Measurements from ENCODE around the gene PGBD5. TPM values are rescaled to one million over a fixed set of nuclear protein-coding genes. Genes with fewer than 3 reads are reported as not detected.

PGBD5 gene
- total and polyA plus RNA-seq, 2 of the 13 experiments (the other 11 are each of a cell fraction or from before 2014, with no cell fraction given): 0.04 to 0.13 TPM

DNA sequence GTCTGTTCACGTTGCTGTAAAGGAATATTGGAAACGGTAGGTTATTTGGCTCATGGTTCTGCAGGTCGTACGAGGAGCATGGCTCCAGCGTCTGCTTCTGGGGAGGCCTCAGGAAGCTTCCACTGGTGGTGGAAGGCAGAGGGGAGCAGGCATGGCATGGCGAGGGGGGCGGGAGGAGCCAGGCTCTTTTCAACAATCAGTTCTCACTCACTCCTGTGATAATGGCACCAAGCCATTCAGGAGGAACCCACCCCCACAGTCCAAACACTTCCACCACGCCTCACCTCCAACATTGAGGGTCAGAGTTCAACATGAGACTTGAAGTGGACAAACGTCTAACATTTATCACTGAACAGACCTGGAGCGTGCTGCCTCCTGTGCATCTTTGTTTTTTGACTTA lies 141.2 kb downstream of the PGBD5 start:
- ChIA-PET POLR2A (no interaction called here), CTCF (ENCODE audit: low intra/inter-chr PET ratio, low total read pairs) (no interaction called here)
- intact Hi-C loops (cut with micrococcal nuclease; ENCODE audit: unreplicated experiment): no loop called here
- no peak for ATAC-seq
- BruUV-seq (replicated peaks): no TSS peak
- no peak overlapping the region for H3K9ac ChIP-seq (ENCODE audit: insufficient read depth, low read depth, low read length)
- H3K27me3 ChIP-seq (ENCODE audit: control insufficient read depth in 1 of 2, insufficient read depth in 2 of 2, low read length in 2 of 2): 0 out of 5 replicates have a peak, but pooled peaks cover 0 to 1% of the 10 kb centered on the region in 2 experiments
- H3K27ac ChIP-seq (ENCODE audit: extremely low read length, insufficient read depth, low read length): no peak overlapping the region
- H4K20me1 ChIP-seq (ENCODE audit: insufficient read depth, low read length): no peaks in the 10 kb centered on the region
- TF ChIP-seq, protein P1, sequence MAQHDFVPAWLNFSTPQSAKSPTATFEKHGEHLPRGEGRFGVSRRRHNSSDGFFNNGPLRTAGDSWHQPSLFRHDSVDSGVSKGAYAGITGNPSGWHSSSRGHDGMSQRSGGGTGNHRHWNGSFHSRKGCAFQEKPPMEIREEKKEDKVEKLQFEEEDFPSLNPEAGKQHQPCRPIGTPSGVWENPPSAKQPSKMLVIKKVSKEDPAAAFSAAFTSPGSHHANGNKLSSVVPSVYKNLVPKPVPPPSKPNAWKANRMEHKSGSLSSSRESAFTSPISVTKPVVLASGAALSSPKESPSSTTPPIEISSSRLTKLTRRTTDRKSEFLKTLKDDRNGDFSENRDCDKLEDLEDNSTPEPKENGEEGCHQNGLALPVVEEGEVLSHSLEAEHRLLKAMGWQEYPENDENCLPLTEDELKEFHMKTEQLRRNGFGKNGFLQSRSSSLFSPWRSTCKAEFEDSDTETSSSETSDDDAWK (CRISPR knock-in tag; IDR thresholded peaks at IDR 0.05): no peak
- TF ChIP-seq NR2C2 (CRISPR knock-in tag; IDR thresholded peaks at IDR 0.05; ENCODE audit: borderline replicate concordance) (0 out of 2 replicates have a peak, but pooled peaks have one; percentile 42), ARID3A (IDR thresholded peaks at IDR 0.05; ENCODE audit: low read depth, low read length) (no peak), ZFX (CRISPR knock-in tag; IDR thresholded peaks at IDR 0.05; ENCODE audit: low read depth) (no peak), ZFY (CRISPR knock-in tag; IDR thresholded peaks at IDR 0.05) (no peak), ZNF777 (CRISPR knock-in tag; IDR thresholded peaks at IDR 0.05) (peak; percentile 70; the same call in 1 of the 2 replicates), HDAC2 (CRISPR knock-in tag; IDR thresholded peaks at IDR 0.05) (no peak), GATAD2A (CRISPR knock-in tag; IDR thresholded peaks at IDR 0.05) (no peak), GABPB1 (CRISPR knock-in tag; IDR thresholded peaks at IDR 0.05) (no peak), ZNF773 (CRISPR knock-in tag; IDR thresholded peaks at IDR 0.05; ENCODE audit: borderline replicate concordance) (no peak), NR2F2 (IDR thresholded peaks at IDR 0.05; ENCODE audit: borderline replicate concordance, low read depth) (no peak), DZIP1 (CRISPR knock-in tag; IDR thresholded peaks at IDR 0.05) (no peak)
- TF ChIP-seq, protein P2, sequence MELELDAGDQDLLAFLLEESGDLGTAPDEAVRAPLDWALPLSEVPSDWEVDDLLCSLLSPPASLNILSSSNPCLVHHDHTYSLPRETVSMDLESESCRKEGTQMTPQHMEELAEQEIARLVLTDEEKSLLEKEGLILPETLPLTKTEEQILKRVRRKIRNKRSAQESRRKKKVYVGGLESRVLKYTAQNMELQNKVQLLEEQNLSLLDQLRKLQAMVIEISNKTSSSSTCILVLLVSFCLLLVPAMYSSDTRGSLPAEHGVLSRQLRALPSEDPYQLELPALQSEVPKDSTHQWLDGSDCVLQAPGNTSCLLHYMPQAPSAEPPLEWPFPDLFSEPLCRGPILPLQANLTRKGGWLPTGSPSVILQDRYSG (CRISPR knock-in tag; IDR thresholded peaks at IDR 0.05): no peak
- TF ChIP-seq, protein P3, sequence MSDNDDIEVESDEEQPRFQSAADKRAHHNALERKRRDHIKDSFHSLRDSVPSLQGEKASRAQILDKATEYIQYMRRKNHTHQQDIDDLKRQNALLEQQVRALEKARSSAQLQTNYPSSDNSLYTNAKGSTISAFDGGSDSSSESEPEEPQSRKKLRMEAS (IDR thresholded peaks at IDR 0.05): peak; percentile 21; the same call in 1 of the 2 replicates
- H3K4me2 ChIP-seq (ENCODE audit: low read depth, low read length): no peak overlapping the region
- no peaks in the 10 kb centered on the region for H3K79me2 ChIP-seq (ENCODE audit: insufficient read depth, low read length)
- no peaks in the 10 kb centered on the region for H3K9me3 ChIP-seq (ENCODE audit: low read length)
- H3K4me3 ChIP-seq (replicated peaks in 1 of 3; ENCODE audit: insufficient read depth in 1 of 3, low read depth in 2 of 3, low read length in 3 of 3): no peak overlapping the region
- FAIRE-seq: no peak
- in situ Hi-C loops (cut with HindIII; ENCODE audit: extremely low pct_ligation_motif_present, low pct_unique_long_range_greater_than_20kb): no loop called here
- H2AFZ ChIP-seq (ENCODE audit: low read length): no peak overlapping the region
- H3K36me3 ChIP-seq (replicated peaks in 1 of 2; ENCODE audit: control insufficient read depth in 1 of 2, insufficient read depth in 2 of 2, low read length in 2 of 2): peaks cover 0 to 7% of the 10 kb centered on the region in 2 experiments; a peak in 2 of 5 replicates
- DNase-seq (ENCODE audit: low spot score): no peak
- H3K4me1 ChIP-seq (ENCODE audit: insufficient read depth, low read length): peaks cover 21% of the 10 kb centered on the region
- 46% methylated on average over 9 of the region's 10 CpGs for WGBS (ENCODE audit: low lambda C conversion rate)
